Mammary epithelial cell (primary cell): ENCODE data around the gene ATAD3C.

ENCODE experiments used
- EZH2 ChIP-seq: IDR thresholded peaks from 2 replicates; pipeline ENCODE4 v1.6.1; 2012; ENCODE audit warnings: low read length, inconsistent platforms, borderline replicate concordance
- TF ChIP-seq, protein P1 (sequence below), 2 donors: IDR thresholded peaks in 1 of 2; conservative IDR thresholded peaks in 1 of 2; 2 replicates each; pipeline ENCODE4 v1.5.1; 2011 to 2012; ENCODE audit warnings: inconsistent platforms in 2 of 2, low read length in 2 of 2, mild to moderate bottlenecking in 2 of 2, control low read depth in 1 of 2, low read depth in 1 of 2; ENCODE audit not compliant: insufficient read depth in 1 of 2; ENCODE audit errors: extremely low read depth in 1 of 2

DNA sequence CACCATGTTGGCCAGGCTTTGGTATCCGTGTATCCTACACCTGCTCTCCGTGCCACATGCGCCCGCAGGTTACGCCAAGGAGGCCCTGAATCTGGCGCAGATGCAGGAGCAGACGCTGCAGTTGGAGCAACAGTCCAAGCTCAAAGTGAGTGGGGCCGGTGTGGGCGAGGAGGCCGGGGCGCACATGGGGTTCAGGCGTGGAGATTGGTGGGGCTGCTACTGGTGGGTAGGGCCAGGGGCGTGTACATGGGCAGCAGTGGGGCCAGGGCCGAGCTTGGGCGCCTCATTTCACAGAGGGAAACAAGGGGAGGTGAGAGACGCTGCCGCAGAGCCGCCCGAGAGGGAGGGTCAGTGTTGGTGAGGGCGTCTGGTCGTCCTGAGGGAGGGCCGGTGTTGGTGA, 27.7 kb downstream of the ATAD3C start:
- TF ChIP-seq, protein P1, sequence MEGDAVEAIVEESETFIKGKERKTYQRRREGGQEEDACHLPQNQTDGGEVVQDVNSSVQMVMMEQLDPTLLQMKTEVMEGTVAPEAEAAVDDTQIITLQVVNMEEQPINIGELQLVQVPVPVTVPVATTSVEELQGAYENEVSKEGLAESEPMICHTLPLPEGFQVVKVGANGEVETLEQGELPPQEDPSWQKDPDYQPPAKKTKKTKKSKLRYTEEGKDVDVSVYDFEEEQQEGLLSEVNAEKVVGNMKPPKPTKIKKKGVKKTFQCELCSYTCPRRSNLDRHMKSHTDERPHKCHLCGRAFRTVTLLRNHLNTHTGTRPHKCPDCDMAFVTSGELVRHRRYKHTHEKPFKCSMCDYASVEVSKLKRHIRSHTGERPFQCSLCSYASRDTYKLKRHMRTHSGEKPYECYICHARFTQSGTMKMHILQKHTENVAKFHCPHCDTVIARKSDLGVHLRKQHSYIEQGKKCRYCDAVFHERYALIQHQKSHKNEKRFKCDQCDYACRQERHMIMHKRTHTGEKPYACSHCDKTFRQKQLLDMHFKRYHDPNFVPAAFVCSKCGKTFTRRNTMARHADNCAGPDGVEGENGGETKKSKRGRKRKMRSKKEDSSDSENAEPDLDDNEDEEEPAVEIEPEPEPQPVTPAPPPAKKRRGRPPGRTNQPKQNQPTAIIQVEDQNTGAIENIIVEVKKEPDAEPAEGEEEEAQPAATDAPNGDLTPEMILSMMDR (conservative IDR thresholded peaks at IDR 0.05 in 1 of 2, IDR thresholded peaks at IDR 0.05 in 1 of 2; ENCODE audit: extremely low read depth in 1 of 2, insufficient read depth in 1 of 2, low read depth in 1 of 2, low read length in 2 of 2) = no peak
- no peak for TF ChIP-seq EZH2
